Bronchial epithelial cell (primary cell): ENCODE results near the gene PRR36. TPM values are rescaled to one million over a fixed set of nuclear protein-coding genes. Genes with fewer than 3 reads are reported as not detected.

Experiments
- DNase-seq: peaks from one replicate; pipeline ENCODE4 v3.0.0-alpha.2; 2010; ENCODE audit warnings: low read depth
- FAIRE-seq: peaks from 2 replicates; lab custom pipeline; 2011; peaks lifted over from hg19 to GRCh38; lab: Jason Lieb, UNC
- H3K27me3 ChIP-seq: 2 replicates; pipeline ENCODE4 v1.5.1; 2011; ENCODE audit warnings: low read length; ENCODE audit not compliant: control insufficient read depth, insufficient read depth
- H3K36me3 ChIP-seq: 2 replicates; pipeline ENCODE4 v1.5.1; 2011; ENCODE audit warnings: low read length; ENCODE audit not compliant: control insufficient read depth, insufficient read depth
- H3K4me3 ChIP-seq: 2 replicates; pipeline ENCODE4 v1.5.1; 2011; ENCODE audit warnings: mild to moderate bottlenecking, low read depth, low read length, control low read depth
- total RNA-seq: library from RNA; depleted of rRNA; stranded (reverse); fragments of >200 nt; gene quantifications from 2 replicates; pipeline ENCODE4 v1.2.1, GENCODE V29; 2014
- TF ChIP-seq, protein P1 (sequence below): IDR thresholded peaks from 2 replicates; pipeline ENCODE4 v1.5.1; 2011; ENCODE audit warnings: mild to moderate bottlenecking, moderate library complexity, low read length, control low read depth, inconsistent platforms; ENCODE audit not compliant: insufficient read depth, severe bottlenecking

Gene PRR36
- total RNA-seq, 1 donor from 2014 or later, result not detected

DNA sequence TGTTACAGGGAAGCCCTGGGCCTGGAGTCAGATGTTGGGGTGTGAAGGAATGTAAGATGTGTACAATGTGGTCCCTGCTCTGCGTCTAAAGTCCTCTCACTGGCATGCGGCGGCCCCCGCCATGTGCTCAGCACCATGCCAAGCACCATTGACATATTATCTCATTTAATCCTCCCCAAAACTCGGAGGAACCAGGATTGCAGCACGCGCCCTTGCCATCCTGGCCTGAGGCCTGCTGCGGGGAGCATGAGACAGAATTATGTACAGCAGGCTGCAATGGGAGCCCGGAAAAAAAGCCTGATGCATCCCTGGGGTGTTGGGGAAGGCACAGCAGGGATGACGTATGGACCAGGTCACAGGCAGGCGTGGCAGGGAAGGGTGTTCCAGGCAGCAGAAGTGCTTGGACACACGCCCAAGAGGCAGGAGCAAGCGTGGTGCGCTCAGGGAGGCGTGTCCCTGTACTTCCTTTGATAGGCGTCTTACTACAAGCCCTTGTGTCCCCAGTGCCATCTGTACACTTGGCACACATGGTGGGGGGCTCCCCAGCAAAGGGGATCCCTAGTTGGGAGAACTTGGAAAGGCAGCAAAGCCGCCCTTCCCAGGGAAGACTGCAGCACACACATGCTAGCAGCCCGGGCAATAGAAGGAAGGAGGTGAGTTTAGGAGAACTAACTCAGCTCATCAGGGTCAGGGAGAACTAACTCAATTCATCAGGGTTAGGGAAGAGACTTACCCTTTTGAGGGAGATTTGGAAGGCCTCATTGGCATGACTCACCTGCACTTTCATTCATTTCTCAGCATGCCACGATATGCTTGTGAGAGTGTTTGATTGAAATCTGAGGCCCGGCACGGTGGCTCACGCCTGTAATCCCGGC, 40.7 kb downstream of the PRR36 start:
- H3K36me3 ChIP-seq, result no peaks in the 10 kb centered on the region
- TF ChIP-seq, protein P1, sequence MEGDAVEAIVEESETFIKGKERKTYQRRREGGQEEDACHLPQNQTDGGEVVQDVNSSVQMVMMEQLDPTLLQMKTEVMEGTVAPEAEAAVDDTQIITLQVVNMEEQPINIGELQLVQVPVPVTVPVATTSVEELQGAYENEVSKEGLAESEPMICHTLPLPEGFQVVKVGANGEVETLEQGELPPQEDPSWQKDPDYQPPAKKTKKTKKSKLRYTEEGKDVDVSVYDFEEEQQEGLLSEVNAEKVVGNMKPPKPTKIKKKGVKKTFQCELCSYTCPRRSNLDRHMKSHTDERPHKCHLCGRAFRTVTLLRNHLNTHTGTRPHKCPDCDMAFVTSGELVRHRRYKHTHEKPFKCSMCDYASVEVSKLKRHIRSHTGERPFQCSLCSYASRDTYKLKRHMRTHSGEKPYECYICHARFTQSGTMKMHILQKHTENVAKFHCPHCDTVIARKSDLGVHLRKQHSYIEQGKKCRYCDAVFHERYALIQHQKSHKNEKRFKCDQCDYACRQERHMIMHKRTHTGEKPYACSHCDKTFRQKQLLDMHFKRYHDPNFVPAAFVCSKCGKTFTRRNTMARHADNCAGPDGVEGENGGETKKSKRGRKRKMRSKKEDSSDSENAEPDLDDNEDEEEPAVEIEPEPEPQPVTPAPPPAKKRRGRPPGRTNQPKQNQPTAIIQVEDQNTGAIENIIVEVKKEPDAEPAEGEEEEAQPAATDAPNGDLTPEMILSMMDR, result no peak

DNA sequence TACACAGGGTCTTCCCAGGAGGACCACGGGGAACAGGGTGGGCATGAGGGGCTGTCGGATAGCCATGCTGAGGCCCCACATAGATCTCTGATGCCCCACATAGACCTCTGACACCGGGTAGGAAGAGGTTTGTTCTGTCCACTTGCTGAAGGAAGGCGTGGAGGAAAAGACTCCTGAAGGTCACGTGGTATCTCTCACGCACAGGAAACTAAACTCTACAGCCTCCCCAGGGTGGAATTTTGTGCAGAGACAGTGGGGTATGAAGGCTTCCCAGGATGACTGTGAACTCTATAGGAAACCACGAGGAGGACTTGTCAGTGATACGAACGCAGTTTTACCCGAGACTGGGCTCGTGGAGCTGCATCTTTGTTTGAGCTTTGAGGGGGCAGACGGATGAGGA, 41.4 kb downstream of the PRR36 start:
- FAIRE-seq (no peak), DNase-seq (no peak)
- Histone ChIP-seq H3K27me3 (no peaks in the 10 kb centered on the region), H3K4me3 (no peak overlapping the region), H3K36me3 (no peaks in the 10 kb centered on the region)
- TF ChIP-seq, protein P1, result no peak

More for the DNA sequence above, 40.7 kb downstream of the PRR36 start:
- DNase-seq (peak; percentile 88), FAIRE-seq (peak; percentile 99)
- Histone ChIP-seq H3K27me3 (no peaks in the 10 kb centered on the region), H3K4me3 (no peak overlapping the region)

DNA sequence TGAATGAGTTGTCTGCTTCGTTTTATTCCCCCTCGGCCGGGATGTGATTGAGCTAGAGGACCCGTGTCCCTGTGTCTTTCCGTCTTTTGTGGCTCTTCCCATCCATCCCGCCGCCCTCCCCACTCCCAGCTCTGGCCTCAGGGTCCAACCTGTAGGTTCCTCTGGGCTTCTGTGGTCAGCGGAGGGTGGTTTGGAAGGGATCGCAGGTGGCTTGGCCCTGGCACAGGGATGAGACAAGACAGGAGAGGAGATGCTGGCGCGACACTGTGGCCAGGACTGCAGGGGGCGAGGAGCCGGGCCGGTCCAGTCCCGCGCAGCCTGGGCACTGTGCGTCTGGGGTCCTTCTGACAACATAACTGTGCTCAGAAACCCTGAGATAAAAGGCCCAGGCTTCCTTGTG, 42.2 kb downstream of the PRR36 start:
- DNase-seq, result no peak
- Histone ChIP-seq H3K4me3 (no peak overlapping the region), H3K36me3 (no peaks in the 10 kb centered on the region), H3K27me3 (no peaks in the 10 kb centered on the region)
- TF ChIP-seq, protein P1, result no peak
- no peak for FAIRE-seq

DNA sequence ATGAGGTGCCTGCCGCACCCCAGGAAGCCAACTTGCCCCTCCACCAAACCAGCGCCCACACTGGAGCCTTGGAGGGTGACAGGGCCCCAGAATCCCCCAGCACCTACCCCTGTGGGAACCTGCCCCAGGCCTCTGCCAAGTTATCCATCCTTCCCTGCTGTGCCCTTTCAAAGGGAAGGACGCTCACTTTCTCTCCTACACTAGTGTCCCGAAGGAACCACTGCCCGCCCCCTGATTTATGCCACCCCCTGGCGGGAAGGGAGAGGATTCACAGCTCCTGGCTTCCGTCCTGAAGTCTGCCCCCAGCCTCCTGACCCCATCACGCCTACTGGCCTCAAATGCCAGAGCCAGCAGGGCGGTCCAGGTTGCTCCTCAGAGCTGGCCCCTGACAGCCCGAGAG, 42.7 kb downstream of the PRR36 start:
- TF ChIP-seq, protein P1, result peak; percentile 49
- Histone ChIP-seq H3K4me3 (no peak overlapping the region), H3K36me3 (no peaks in the 10 kb centered on the region), H3K27me3 (no peaks in the 10 kb centered on the region)
- FAIRE-seq, result no peak
- DNase-seq, result peak; percentile 18

DNA sequence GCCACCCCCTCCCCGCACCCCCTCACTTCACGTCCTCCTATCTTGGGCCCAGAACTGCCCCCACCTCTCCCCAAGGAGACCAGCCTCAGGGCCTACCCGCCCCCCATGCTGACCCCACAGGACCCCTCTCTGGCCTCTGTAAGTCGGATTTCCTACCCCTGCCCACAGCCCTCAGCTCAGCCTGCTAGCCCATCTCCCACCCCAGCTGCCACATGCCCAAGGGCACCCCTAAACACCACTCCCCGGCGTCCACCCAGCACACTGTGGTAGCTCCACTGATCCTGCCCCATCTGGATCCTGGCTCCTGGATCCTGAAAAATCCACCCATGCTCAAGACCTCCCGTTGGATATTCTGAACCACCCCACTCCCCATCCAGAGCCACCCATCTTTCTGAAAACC, 43.4 kb downstream of the PRR36 start:
- TF ChIP-seq, protein P1, result no peak
- FAIRE-seq, result no peak
- H3K4me3 ChIP-seq, result peak overlapping the region; percentile 71
- no peak for DNase-seq
- H3K36me3 ChIP-seq, result no peaks in the 10 kb centered on the region
- H3K27me3 ChIP-seq, result no peaks in the 10 kb centered on the region
